ENCODE results near the gene CHCHD4.
"Not testable (repeated sequence)": the region's sequence is repeated elsewhere in the genome, so short reads cannot be mapped to it uniquely, and the experiment has no call there.

Gene CHCHD4

DNA sequence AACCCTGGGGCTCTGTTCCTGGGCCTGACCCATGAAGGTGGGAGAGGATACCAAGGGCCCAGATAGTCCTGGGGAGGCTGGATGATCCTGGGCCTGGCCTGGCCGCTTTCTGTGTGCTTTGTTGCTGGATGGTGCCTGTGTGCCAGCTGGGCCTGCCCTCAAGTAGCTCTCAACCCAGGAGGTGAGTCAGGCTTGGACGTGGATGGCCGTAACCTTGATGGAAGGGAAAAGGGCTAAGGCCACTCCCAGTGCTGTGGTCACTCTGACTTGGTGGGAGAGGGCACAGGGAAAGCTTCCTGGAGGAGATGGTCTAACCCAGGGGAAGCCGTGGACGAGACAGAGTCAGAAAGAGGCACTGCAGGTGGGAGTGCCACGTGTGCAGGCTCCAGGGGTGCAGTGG is 9.6 kb upstream of the CHCHD4 start:
- no peak for DNase-seq (ENCODE audit: low read depth)

DNA sequence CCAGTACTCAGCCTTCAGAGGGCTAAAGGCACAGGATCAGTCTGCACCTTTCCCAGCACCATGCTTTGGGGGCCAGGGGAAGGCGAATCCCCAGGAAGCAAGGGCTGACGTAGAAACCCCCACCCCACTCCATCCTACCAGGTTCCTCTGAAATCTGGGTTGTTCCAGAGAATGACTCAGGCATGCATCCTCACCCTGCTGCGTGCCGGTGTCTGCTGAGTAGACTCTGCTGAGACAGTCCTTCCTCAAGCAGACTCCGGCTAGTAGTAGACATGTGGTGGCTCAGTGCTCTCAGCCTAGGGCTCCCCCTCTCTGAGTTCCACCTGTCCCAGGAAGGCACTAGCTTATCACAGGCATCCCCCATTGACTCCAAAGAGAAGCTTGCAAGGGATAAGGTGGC is 9.2 kb upstream of the CHCHD4 start:
- DNase-seq (ENCODE audit: low read depth): no peak

GRCh38 chr3:14133188-14133800 is 8.6 kb upstream of the CHCHD4 start:
- DNase-seq (ENCODE audit: low read depth): no peak

- no peak for DNase-seq (ENCODE audit: low read depth)
Measured at GRCh38 chr3:14132689-14133088, 8.0 kb upstream of the CHCHD4 start.

DNA sequence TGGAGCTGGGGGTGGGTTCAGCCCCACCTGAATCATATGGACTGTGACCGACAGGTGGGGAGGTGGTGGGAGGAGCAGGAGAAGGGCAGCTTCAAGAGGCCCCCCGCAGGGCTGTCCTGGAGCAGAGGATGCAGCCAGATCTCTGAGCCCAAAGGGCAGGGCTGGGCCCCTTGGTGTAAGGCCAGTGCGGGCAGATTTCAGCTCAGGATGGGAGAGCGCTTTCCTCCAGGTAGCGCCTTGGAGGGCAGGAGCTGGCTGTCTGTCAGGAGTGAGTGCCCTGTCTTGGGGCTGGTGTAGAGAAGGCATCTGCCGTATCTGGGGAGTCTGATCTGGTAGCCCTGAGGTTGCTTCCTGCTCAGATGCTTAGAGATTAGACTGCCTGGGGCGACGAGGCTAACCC is 7.5 kb upstream of the CHCHD4 start:
- DNase-seq (ENCODE audit: low read depth): no peak

DNA sequence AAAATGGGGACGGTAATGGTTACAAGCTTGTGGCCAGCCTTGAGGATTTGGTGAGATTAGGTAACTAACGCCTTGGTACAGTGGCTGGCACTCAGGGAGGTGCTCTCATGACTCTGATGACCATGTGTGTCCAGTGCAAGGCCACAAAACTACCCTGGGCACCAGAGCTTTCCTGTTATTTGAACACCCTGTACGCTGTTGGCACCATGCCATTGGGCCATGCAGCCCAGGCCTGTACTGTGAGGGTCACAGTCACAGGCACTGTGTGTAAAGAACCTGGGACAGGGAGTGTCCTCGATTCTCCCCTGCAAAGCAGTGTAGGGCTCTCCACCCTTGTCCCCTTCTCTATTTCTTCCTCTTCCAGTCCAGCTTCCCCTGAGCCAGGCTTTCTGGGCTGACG is 6.5 kb upstream of the CHCHD4 start:
- DNase-seq (ENCODE audit: low read depth): no peak

DNA sequence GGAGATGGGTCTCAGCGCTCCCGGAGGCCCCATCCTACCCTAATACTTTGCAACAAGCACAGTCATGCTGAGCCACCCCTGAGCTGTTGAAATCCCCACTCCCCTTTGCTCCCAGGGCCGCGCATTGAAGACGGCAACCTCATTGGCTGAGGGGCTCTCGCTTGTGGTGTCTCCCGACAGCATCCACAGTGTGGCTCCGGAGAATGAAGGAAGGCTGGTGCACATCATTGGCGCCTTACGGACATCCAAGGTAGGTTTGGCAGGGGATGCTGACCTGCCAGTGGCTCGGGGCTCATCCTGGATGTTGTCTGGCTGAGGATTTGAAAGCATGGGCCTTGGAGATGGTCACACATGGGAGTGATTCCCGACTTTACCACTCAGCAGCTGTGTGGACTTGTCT is 6.0 kb upstream of the CHCHD4 start:
- DNase-seq (ENCODE audit: low read depth): no peak

DNA sequence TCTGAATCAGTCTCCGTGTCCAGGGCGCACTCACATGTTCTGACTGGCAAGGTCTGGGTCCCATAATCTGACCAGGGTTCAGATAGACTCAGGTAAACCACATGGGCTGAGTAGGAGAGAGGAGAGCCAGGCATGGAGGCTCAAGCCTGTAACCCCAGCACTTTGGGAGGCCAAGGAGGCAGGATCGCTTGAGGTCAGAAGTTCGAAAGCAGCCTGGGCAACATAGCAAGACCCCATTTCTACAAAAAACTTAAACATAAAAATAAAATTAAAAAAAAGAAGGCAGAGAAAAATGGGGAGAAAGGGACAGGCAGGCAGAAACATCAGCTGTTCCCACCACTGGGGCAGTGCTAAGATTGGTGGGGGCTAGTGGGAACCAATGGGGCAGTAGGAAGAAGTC is 5.6 kb upstream of the CHCHD4 start:
- DNase-seq (ENCODE audit: low read depth): no peak

DNA sequence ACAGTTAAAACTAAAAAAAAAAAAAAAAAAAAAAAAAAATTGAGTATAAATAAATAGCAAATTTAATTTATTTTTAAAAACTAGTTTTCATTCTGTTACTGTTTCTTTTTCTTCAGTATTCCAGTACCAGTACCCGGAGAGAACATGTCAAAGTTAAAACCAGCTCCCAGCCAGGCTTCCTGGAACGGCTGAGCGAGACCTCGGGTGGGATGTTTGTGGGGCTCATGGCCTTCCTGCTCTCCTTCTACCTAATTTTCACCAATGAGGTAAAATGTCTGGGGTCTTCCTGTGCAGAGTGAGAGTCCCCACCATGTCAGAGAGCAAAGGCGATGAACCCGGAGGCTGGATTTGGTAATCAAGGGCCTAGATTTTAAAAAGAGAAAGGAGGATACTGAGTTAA is 4.6 kb upstream of the CHCHD4 start:
- DNase-seq (ENCODE audit: low read depth): no peak

- no peak for DNase-seq (ENCODE audit: low read depth)
Measured at GRCh38 chr3:14128724-14129123, 4.1 kb upstream of the CHCHD4 start.

- no peak for DNase-seq (ENCODE audit: low read depth)
Measured at GRCh38 chr3:14127516-14128161, 3.0 kb upstream of the CHCHD4 start.

GRCh38 chr3:14126887-14127505 is 2.3 kb upstream of the CHCHD4 start:
- DNase-seq (ENCODE audit: low read depth): no peak

GRCh38 chr3:14126017-14126886 is 1.6 kb upstream of the CHCHD4 start:
- DNase-seq (ENCODE audit: low read depth): no peak

DNA sequence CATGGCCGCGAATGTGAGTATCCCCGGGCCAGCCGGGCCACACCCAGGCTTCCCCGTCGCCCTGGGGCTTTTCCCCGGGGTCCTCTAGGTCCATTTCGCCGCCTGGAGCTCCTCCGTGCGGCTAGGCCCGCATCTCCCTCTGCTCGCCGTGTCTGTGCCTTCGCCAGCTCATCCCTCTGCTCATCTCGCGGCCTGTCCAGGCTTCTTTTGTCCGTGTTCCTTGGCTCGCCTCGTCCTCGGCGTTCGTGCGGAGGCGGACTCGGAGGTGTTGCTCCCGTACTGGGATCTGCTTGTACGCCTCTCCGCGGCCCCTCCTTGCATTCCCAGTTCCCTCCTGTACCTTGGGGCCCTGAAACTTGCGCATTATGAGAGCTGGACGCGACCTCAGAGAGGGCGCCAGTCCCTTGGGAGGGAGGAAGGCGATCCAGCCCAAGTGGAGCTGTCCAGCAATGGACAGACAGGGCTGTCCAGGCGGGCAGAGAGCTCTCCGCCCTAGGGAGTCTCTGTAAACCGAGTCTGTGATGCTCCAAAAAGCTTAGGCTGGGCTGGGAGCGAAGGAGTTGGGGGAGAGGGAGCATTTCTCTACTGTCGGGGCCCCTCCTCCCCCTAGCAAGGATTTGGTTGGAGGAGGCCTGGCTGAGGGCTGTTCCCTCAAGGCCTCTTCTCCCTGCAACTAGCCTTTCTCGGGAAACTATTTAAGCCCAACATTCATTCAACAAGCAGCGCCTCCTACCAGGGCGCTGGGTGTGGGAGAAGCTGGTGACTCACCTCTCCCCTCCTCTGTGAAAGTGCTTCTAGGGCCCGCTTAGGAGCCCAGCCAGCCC is 735 bp upstream of the CHCHD4 start:
- DNase-seq (ENCODE audit: low read depth): peak; percentile 44

- DNase-seq (ENCODE audit: low read depth): peak; percentile 48
Measured at GRCh38 chr3:14124223-14124614, 451 bp downstream of the CHCHD4 start.

DNA sequence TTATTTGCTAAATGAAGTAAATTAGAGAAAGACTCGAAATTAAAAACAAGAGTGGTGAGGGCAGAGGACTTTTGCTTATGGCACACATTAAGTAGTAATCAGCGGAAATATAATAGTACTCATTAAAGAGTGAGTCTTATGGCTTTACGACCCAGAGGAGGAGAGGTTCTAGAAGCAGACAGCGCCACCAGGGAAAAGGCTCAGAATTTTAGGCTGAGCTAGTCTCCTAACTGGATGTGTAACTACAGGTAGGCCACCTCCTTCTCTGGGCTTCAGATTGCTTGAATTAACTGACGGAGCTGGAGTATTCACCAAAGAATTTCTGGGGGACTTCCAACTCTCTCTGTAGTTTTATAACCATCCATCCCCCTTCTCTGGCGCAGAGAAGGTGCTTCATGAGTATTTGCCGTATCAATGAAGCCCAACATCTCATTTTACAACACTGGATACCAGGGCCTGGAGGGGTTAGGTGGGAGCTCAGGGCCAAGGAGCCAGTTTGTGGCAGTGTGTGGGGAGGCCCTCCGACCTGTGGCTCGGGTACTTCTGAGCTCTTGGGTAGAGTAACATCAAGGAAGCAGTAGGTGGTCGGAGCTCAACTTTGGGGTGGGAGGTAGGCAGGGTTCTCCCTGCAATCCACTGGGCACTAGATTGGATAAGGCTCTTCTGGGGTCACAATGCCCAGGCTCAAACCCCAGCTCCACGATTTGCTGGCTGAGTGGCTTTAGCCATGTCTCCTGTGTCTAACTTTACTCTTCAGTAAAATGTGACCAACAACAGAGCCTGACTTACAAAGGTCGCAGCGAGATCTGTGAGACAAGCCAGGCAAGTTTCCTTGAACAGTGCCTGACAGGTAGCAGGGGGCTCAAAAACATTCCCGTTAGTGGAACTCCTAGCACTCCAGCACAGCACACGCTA is 1.1 kb downstream of the CHCHD4 start:
- DNase-seq (ENCODE audit: low read depth): no peak

GRCh38 chr3:14122301-14122700 is 2.4 kb downstream of the CHCHD4 start:
- DNase-seq (ENCODE audit: low read depth): no peak

DNA sequence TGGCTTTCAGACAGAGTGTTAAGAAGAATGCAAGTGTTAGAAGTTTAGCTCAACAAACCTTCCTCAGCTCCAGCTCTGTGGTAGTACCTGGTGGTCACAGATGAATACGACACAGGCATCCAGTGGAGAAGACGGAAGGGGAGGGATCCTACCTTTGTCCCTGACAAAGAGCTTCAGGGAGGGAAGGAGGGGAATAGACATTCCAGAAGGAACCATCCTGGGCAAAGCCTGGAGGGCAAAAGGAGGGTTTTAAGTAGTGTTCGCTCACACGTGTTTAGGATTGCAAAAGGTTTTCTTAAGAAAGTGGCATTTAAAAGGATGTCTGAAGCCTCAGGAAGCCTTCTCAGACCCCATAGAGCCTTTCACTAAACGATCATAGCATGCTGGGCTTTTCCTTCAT is 2.8 kb downstream of the CHCHD4 start:
- no peak for DNase-seq (ENCODE audit: low read depth)

DNA sequence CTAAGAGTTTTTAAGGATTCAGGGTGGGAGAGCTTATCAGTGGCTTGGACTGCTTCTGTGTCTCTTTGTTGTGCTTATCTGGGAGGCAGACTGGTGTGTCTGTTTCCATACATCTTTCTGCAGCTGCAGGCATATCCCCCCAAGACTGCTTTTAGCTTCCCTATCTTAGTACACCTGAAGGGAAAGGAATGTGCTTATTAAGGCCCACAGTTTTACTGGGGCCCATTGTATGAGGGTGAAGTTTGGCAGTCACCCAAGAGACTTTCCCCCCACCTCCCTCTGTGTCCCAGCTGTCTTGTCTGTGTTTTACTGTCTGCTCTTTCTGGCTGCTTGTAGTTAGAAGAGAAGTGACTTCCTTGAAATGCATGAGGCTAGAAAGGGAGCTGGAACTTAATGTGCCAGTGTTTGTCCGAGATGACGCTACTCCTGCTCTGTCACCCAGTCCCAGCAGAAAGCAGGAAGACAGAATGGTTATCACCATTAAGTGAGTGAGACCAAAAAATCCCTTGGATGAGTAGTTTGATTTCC is 3.7 kb downstream of the CHCHD4 start:
- not testable (repeated sequence) for DNase-seq (ENCODE audit: low read depth)

DNA sequence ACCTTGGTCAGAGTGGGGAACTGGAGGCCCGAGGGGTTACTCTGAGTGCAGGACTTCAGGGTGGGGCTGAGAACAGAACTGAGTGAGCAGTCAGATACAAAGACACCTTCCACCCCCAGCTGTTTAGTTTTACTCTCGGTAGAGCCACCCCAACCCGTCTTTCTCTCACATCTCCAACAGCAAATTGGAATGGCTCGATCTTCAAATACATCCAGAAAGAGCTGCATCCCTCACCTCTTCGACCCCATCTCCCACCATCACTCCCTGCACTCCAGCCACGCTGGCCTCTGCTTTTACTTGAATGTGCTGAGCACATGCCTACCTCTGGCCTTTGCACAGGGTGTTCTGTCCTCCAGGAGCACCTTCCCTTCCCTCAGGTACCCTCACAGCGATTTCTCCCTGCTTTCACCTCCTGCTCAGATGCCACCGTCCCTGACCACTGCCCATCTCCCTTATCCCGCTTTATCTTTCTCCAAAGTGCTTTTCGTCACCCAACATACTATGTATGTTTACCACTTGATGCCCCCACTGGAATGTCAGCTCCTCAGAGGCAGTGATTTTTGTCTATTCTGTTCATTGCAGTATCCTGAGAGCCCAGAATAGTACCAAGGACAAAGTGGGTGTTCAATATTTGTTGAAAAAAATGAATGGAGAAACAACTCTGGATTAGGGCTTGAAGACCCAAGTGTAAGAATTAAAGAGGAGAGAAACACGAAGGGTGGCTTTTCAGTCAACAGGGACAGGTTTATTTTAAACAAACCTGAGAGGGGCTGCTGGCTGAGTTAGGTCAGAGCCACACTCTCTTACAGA is 4.4 kb downstream of the CHCHD4 start:
- DNase-seq (ENCODE audit: low read depth): no peak

Measured in stimulated activated CD8-positive, alpha-beta memory T cell treated with anti-CD3 and anti-CD28 coated beads, Interleukin-7, amount 100 ng/mL, for 24 hours (primary cell).